NCI-H1417 (cell line): ENCODE measurements around the gene ZNF362.

Experiments used
- DNase-seq, 3 experiments: peaks; one replicate each; lab custom pipeline; 2025; lab: John Stamatoyannopoulos, UW

Gene ZNF362

DNA sequence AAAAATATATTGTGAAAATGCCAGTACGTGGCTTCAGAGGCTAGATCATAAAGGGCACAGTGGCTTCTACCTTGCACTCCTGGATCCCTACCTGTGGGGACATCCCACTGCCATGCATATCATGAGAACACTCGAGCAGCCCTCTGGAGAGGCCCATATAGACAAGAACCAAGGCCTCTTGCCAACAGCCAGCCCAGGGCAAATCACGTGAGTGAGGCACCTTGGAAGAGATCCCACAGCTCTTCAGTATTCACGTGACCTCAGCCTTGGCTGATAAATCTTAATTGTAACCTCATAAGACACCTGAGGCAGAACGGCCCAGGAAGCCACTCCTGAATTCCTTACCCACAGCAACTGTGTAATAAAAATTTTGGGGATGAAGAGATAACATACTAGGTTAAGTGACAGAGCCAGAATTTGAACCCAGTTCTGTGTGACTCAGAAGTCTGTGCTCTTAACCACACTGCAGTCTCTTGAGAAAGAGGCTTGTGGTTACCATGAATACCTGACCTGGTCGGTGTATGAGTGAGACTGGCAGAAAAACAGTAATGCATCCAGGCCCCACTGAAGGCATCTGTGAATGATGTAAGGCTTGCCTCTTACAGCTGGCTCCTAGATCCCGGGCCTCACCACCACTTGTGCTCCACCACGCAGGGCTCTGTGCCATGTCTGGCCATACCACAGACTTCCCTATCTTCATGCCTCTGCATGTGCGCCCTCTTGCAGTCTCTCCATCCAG lies 71.5 kb downstream of the ZNF362 start:
- peak in 1 of 3 experiments; percentile 80 for DNase-seq

DNA sequence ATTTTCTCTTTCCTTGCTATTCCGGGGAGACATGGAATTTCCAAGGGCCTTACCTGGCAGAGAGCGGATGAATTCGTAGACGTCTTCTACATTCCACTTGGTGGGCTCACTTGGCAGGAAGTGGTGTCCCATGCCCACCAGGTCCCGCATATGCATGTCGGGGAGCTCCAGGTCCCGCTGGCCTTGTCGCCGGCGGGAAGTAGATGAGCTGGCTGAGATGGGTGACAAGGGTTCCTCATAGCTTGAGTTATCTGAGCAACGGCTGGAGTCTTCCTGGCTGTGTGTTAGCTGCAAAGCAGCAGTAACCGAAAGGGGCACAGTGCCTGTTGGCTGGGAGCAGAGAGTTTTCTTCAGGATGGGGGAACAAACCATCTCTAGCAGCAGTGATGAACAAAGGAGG lies 72.5 kb downstream of the ZNF362 start:
- no peak for DNase-seq

DNA sequence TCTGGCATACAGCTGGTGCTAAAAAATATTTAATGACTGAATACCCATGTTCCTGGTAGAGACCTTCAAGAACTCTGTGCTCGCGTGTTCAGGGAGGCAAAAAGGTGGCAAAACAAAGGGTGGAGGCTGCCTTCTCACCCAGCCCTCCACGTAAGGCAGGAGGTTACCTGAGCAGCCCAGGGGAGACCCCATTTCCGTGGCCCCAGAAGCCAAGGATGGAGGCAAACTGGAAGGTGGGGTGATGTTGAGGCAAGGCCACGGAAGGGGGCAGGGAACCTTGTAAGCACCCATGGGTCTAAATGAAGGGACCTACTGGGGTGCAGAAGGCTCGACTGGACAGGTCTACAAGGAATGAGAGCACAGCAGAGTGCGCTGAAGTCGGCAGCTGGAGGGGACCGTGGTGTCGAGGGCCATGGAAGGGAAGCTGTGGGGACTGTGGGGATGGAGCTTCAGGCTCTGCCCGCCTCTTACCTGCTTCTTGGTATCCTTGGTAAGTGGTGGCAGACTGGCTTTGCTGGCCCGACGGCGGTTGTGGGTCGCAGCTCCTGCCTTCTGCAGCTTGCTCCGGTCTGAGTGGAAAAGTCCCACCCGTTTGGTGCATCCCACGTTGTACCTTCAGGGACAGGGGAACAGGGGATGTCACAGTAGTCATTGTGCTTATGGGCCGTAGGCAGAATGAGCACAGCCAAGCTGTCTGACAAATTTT lies 73.5 kb downstream of the ZNF362 start:
- DNase-seq = no peak

DNA sequence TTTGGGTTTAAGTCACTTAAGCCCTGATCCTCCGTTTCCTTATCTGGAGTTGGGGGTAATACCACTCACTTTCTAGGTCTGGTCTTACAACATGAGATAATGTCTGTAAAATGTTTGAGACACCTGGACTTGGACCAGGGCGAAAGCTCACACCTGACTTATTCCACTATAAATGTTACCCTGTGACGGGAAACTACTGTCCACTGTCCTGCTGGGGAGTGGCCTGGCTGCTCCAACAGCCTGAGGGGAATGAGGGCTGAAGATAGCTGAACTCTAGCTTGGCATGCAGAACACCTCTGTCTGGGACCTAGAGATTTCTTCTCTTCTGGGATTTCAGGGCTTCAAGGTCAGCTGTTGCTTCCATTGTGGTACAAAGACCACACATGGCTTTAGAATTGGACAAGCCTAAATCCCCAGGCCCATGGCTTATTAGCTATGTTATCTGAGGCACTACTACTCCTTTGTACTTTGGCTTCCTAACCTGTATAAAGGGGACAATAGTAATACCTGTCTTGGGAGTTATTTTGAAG lies 74.1 kb downstream of the ZNF362 start:
- DNase-seq = no peak

DNA sequence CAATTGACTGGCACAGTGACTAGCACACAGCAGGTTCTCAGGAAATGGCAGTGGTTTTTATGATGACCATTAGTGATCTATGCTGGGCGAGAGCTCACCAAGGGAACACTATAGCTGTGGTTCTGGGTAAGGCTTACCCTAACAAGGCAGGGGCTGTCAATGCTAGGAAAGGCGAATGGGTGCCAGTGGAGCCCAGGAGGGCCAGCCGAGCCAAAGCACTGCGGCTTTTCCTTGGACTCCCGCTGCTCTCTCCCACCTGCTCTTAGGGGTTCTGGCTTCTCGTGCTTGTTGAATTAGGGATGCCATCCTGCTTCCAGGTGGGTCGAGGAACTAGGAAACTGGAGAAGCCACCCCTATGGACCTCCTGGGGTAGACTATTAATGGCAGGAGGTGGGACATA lies 74.6 kb downstream of the ZNF362 start:
- DNase-seq = no peak

DNA sequence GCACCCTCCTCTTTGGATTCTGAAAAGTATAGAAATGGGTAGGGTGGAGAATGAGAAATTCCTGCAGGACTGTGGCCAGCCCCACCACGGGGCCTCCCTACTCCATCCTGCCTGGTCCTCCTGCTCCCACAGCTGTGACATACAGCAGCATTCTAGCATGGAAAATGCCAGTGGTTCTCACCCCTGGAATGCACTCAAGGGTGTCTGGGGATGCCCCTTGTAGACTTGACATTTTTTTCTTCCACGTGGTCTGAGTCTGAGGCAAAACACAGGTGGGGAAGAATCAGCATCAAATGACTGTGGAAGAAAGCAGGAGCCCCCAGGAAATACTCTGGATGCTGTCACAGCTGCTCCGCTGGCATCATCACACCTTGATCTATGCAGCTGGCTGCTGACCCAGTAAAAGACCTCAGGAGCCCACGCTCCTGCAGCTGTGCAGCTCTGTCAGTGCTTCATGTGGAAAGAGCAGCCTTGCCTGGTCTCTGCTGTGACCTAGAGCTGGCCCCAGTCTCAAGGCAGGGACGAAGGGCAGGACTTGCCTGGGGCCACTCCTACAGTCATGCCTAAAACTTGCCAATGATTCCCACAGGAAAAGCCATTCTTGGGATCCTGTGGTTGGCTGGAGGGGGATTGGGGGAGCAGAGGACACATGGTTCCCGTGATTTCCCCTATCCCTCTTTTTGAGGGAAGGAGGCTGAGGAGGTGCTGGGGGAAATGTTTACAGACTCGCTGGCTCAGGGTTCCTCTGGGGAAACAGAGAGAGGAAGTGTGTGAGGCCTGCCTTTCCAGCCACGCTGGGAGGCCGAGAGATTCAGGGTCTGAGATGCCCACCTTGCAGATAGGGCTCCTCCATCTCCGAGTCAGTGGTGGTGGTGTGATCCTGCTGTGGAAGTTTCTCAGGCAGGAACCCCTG lies 75.4 kb downstream of the ZNF362 start:
- no peak for DNase-seq

DNA sequence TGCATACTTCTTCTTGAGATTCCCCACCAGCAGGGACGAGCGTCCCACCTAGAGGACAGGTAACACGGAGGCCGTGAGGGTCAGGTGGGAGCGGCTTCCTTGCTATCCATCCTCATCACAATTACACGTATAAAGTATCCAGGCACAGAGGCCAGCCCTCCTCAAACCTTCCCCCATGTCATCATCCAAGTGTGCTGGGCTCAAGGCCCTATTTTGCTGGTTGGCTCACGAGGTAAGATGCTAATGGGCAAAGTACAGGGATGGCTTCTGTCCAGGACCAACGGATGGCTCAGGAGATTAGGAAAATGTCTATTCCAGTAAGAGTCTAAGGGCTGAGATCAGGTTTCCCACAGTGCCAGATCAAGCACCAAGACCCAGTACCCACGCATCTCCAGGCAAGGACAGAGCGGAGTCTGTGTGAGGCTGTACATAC lies 76.1 kb downstream of the ZNF362 start:
- no peak for DNase-seq

DNA sequence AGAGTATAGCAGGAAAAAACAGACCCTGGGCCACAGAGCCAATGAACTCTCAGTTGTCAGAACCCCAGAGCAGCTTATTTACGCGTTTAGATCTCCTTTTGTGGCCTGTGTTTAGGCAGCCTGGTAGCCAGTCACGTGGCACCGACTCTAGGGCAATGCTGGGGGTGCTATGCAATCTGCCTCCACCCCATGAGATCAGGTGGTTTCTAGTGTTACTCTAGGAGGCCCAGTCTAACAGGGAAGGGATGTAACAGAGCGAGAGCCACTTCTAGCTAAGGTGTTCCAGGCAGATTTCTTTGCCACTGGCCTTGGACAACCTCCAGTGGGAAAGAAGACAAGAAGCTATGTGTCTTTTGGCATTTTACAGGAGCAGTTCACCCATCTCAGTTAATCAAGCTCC lies 76.6 kb downstream of the ZNF362 start:
- DNase-seq = no peak

DNA sequence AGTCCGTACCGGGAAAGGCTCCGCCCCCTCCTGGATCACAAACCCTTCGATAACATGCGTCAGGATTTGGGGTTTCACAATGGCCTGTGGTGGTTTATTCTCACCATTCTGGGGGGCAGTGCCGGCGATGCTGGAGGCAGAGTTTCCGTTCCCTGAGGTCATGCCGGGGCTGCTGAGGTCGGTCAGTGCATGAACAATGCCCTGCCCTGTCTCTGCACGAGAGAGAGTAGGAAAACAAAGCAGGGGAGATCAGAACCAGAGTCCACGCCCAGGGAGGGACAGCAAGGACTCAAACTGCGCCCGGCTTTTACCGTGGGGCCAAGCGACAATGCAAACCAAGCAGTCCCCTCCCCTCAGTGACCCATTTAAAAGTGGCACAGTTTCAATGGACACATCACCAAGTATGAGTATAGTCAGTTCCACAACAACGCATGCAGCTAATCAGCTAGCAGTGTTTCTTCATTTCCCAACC lies 77.8 kb downstream of the ZNF362 start:
- DNase-seq = no peak

DNA sequence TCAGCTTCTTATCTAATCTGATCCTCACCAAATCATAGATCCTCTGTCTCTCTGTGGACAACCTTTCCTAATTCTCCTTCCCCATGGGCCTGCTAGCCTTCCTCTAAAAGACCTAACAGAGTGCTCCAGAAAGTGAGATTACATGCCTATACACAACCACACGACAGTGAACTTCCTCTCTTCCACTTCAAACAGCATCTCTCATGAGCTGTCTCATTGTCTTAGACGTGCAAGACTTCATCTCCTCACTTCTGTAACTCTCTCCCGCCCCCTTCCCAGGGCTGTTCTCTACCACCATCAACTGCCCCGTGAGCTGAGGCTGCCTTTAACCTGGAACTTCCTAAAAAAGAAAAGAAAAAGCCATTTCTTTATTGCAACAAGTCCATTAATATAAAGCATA lies 78.7 kb downstream of the ZNF362 start:
- no peak for DNase-seq

DNA sequence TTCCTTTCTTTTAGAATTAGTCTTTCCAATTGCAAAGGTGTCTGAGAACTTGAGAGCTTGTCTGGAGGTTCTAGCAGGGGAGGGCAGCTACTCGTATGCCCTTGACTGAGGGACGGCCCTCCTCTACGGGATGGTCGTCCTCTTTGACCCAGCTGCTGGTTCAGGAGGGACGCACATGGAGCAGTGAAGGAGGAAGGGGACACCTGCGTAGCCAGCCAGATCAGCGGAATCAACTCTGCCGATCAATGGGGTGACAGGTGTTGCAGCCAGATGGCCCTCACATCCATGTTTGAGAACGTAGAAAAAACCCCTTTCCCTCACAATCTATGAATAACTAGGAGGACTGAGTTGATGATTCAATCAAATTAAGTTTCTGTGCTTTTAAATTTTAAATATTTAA lies 80.3 kb downstream of the ZNF362 start:
- DNase-seq = peak in 2 of 3 experiments; percentile 10 to 58

DNA sequence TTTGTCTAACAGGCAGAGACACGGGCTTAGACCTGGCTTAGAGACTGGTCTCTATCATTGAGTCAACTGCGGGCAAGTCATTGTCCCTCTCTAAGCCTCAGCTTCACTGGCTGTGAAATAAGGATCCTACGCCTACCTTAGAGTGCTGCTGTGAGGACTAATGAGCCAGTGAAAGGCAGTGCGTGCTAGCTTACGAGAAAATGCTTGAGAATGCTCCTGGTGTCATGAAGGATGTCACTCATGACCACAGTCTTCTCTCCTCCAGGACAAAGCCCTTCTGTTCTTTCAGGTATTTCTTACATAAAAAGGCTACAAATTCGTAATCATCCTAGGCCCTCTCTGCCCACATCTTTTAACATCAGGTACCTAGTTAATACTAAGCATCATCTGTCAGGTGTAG lies 81.1 kb downstream of the ZNF362 start:
- no peak for DNase-seq

DNA sequence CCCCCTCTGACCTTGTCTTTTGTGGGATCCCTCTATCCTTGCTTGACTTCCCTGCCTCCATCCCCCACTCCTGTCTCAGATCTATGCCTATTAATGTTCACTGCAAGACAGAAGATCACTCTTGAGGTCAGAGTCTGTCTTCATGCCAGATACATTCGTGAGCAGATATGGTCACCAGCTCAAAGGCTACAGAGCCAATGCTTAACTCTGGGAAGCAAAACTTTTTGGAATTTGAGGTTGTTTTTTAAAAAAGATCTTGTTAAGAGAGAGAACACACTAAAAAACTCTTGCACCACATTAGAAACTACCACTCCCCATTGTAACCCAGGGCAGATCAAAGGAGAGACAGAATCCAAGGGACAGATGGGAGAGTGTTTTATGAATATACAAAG lies 81.8 kb downstream of the ZNF362 start:
- DNase-seq = no peak

DNA sequence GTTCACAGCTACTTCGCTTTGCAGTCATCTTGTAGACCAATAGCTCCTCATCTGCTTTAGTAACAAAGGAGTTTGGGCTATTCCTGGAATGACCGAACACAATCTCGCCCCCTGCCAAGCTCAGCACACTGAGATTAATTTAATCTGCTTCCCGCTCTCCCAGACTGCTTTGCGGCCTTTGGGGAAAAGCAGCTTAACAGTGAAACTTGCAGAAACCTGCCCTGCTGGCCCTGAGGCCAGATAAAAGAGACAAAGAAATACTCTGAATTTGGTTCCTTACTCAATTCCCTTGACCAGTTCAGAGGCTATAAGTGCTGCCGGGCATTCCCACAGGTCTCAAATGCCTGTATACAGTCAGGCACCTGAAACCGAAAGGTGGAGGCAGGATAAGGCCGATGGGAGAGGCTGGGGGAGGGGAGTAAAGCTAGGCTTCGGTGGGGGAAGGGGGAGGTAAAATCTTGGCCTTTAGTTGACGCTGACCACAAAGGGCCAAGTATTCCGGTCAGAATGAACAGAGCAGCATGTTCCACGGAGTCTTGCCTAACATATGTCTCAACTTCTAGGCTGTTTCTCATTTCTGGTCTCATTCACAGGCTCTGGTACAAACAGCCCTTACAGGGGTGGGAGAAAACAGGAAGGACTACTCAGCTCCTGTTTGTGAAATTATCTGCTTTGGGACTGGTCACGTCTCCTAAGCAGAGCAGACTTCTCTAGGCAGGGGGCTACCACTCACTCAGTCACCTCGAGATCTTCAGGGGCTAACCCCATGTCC lies 82.3 kb downstream of the ZNF362 start:
- DNase-seq = peak in 2 of 3 experiments; percentile 31 to 49

DNA sequence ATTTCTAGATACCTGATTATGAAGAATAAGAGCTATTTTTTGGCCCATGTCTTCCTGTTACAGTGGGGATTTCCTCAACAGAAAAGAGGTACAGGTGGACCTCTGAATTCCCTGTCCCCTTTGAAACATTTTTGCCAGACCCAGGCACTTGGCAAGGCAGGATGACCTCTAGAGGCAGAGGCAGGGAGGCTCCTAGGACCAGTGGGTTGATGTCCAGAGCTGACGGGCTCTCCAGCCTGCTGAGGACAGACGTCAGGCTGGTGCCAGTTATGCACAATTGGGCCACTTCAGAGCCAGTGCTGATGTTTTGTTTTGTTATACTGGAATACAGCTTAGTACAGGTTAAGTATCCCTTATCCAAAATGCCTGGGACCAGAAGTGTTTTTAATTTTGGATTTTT lies 83.1 kb downstream of the ZNF362 start:
- no peak for DNase-seq

DNA sequence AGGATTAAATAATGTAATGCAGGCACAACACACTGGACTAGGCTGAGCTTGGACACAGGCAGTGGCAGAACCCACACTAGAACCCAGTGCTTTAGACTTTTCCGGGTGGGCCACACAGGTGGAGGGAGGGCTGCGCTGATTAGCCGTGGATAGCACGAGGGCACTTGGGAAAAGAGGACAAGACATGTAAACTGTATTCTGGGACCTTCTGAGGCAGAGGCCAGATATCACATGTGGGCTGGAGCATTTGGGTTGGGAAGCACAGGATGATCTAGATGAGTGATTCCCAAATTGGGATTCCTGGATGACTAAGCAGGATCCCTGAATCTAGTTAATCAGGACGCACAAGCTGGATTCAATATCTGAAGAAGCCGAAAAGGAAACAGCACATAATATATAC lies 84.9 kb downstream of the ZNF362 start:
- DNase-seq = no peak

DNA sequence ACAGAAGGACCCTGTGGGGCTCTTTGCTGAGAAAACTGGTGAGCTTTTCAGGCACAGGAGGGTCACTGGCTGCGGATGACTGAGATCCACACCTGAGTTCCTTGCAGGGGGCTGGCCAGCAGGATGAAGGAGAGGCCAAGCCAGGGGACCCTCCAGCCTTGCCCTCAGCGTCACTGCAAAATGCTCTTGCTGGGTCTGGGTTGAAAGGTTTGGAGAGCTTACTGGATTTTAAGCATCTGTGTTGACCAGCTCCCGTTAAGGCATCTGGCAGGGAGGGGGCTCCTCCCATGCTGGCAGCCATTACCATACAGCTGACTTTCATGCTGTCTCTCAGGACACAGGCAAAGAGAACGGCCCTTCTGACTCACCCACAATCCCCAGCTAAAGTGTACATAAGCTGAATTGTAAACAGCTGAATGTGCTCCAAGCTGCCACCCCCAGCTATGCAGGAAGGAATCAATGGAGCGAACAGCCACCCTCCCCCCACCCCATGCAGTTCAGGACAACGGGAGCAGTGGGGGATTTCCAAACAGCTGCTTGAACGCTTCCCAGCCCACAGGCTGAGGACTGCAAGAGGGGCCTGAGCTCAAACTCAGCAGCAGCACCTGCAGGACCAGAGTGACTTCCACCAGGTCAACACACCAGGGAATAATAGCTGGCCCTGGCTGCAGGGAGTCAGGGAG lies 85.9 kb downstream of the ZNF362 start:
- DNase-seq = peak; percentile 90 to 99 (median 93)

DNA sequence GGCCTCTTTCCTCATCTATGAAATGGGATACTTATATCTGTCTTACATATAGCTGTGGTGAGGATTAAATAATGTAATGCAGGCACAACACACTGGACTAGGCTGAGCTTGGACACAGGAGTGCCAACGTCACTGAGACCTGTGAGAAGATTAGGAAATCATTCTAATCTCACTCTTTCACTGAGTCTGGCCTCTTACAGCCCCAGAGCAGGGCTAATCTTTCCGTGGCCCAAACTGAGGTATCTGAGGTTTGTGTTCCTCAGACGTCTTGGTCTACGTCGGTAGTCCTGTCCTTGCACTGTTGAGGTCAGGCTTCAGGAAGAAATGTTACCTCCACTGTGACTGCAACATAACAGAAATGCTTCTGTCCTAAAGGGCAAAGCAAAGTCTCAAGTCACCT lies 87.2 kb downstream of the ZNF362 start:
- no peak for DNase-seq

DNA sequence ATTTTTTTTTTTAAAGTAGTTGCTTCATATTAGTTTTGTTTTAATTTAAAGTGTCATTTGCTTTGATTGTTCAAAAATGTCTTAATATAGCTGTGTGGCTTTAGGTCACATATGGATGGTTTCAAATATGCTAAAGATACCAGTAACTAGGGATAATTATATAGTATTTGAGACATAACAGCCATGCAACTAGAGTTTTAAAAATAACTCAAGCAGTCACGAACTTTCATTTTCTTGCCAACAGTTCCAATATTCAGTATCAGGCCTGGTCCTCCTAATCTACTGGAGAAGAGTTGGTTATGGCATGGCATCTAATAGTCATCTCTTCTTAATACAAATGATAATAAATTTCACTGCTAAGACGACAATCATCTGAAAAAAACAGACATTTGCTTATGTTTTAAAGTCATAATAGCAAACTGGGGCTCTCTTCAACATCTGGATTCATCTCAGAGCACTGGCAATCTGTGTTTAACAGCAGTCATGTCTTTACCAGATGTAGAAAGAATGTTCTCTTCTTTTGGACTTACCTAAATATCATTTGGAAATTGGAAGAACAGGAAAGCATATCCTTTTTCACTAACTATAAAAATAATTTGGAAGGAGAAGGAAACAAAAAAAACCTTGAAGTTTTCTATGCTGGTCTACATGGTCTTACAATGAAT lies 88.7 kb downstream of the ZNF362 start:
- DNase-seq = no peak

DNA sequence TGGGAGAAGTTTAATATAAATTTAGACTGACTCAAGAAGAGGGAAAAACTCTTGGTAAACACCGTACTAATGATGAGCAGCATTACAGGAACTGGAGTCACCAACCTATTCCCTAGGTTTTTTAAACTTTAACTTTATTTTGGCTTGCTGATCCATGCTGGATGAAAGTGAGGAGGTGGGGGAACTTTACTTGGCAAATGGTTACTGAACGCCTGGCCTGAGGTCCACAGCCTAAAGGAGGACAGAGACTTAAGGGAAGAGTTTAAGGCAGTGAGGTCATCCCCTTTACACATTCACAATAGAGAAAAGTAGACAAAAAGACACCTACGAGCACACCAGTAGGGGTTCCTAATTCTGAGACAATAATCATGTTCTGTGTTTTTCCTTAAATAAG lies 90.2 kb downstream of the ZNF362 start:
- DNase-seq = no peak
